Stomach (tissue), 9 donors: ENCODE results near the gene SIN3B. TPM values are rescaled to one million over a fixed set of nuclear protein-coding genes. Genes with fewer than 3 reads are reported as not detected.

Source experiments
- DNase-seq, 2 donors: peaks; one replicate each; pipeline versions ENCODE4 v3.0.0 to v3.0.0-alpha.2; 2013 to 2019
- H3K27ac ChIP-seq, 5 donors: fragments of 200-600 bp in 4 of 5; sonication (generic) in 4 of 5; one replicate each; pipeline ENCODE4 v1.5.1; 2013 to 2019; ENCODE audit warnings: mild to moderate bottlenecking in 1 of 5, moderate library complexity in 1 of 5
- H3K27me3 ChIP-seq, 3 donors: fragments of 200-600 bp; sonication (generic); one replicate each; pipeline ENCODE4 v1.5.1; 2017 to 2019; ENCODE audit warnings: mixed run types in 1 of 3
- H3K36me3 ChIP-seq, 4 donors: fragments of 200-600 bp; sonication (generic); 1 replicate in 3 of 4; 2 replicates in 1 of 4; pipeline ENCODE4 v1.5.1; 2016 to 2019
- H3K4me1 ChIP-seq, 4 donors: fragments of 200-600 bp; sonication (generic); one replicate each; pipeline ENCODE4 v1.5.1; 2016 to 2019
- H3K4me3 ChIP-seq, 4 donors: fragments of 200-600 bp; sonication (generic) in 3 of 4; one replicate each; pipeline ENCODE4 v1.5.1; 2016 to 2019; ENCODE audit warnings: mild to moderate bottlenecking in 1 of 4
- H3K9me3 ChIP-seq, 4 donors: fragments of 200-600 bp; sonication (generic); one replicate each; pipeline ENCODE4 v1.5.1; 2016 to 2019
- EP300 ChIP-seq: sonication (generic); formaldehyde crosslinking; IDR thresholded peaks from one replicate; pipeline ENCODE4 v1.6.1; 2017; ENCODE audit warnings: antibody characterized with exemption
- POLR2A ChIP-seq, 4 donors: fragments of 450-650 bp; IDR thresholded peaks; one replicate each; pipeline ENCODE4 v1.6.1; 2016; ENCODE audit warnings: antibody characterized with exemption in 4 of 4, control low read depth in 2 of 4, mild to moderate bottlenecking in 1 of 4, moderate library complexity in 1 of 4
- POLR2AphosphoS5 ChIP-seq, 3 donors: sonication (generic); formaldehyde crosslinking; IDR thresholded peaks; one replicate each; pipeline ENCODE4 v1.6.1; 2016; ENCODE audit warnings: antibody characterized with exemption in 3 of 3
- WGBS, 5 donors: extraction: QIAGEN DNeasy Blood & Tissue Kit in 3 of 5; methylation state at CpG; one replicate each; pipeline versions ENCODE4 v1.1.5 to v1.1.7; 2013 to 2018; 5-methylcytosine and 5-hydroxymethylcytosine counted together
- intact Hi-C: fragments of 100-400 bp; cut with DNase I; formaldehyde crosslinking; loops from one replicate; pipeline ENCODE4 v1.15.1; 2023; ENCODE audit warnings: low total_unique reads
- polyA plus RNA-seq, 3 donors: library from polyadenylated mRNA; stranded (reverse); fragments of 200-250 nt; gene quantifications; one replicate each; pipeline ENCODE4 v1.2.3, GENCODE V29; 2013
- total RNA-seq, 5 donors: library from RNA; depleted of rRNA; stranded (reverse); fragments of >200 nt; gene quantifications; one replicate each; pipeline versions ENCODE4 v1.1.0 to v1.2.3, GENCODE V29; 2014 to 2016
- TF ChIP-seq, protein P1 (sequence below), 7 experiments: fragments of 450-650 bp in 4 of 7; fragments of 200-600 bp in 3 of 7; sonication (generic) in 3 of 7; IDR thresholded peaks; one replicate each; pipeline ENCODE4 v1.5.1; 2016 to 2019; ENCODE audit warnings: antibody characterized with exemption in 7 of 7, control low read depth in 2 of 7, mild to moderate bottlenecking in 1 of 7
- donor health status: healthy with polysubstance abuse.
- donor health status: Bipolar disorder and iron deficiency.
- donor health status: healthy.

Gene SIN3B
- total and polyA plus RNA-seq, 8 donors, result 9.2 to 566 (median 62.4) TPM

DNA sequence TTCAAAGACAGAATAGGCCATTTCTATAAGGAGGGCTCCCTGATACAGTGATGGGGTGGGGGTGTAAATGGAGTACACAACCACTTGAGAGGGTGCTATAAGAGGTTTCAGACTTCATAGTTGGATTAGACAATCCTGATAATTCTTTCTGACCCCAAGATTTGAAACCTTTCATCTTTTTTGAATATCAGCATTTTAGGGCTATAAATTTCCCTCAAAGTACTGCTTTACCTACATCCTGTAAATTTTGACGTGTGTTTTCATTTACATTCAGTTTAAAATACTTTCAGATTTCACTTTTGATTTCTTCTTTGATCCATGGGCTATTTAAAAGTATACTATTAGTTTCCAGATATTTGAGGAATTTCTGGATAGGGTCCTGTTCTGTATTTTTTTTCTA, 40.0 kb upstream of the SIN3B start:
- Histone ChIP-seq H3K27me3 (no peaks in the 10 kb centered on the region), H3K4me1 (no peaks in the 10 kb centered on the region), H3K9me3 (peaks cover 14 to 31% (median 16%) of the 10 kb centered on the region in 4 donors), H3K36me3 (peaks cover 0 to 21% (median 0%) of the 10 kb centered on the region in 4 donors), H3K27ac (no peak overlapping the region), H3K4me3 (no peak overlapping the region)
- intact Hi-C loops, result no loop called here
- WGBS, 5 donors, result 85 to 98% (median 90%) methylated on average over 1 of the region's 1 CpG
- no peak for DNase-seq
- no peak for TF ChIP-seq EP300
- TF ChIP-seq, protein P1, sequence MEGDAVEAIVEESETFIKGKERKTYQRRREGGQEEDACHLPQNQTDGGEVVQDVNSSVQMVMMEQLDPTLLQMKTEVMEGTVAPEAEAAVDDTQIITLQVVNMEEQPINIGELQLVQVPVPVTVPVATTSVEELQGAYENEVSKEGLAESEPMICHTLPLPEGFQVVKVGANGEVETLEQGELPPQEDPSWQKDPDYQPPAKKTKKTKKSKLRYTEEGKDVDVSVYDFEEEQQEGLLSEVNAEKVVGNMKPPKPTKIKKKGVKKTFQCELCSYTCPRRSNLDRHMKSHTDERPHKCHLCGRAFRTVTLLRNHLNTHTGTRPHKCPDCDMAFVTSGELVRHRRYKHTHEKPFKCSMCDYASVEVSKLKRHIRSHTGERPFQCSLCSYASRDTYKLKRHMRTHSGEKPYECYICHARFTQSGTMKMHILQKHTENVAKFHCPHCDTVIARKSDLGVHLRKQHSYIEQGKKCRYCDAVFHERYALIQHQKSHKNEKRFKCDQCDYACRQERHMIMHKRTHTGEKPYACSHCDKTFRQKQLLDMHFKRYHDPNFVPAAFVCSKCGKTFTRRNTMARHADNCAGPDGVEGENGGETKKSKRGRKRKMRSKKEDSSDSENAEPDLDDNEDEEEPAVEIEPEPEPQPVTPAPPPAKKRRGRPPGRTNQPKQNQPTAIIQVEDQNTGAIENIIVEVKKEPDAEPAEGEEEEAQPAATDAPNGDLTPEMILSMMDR (IDR thresholded peaks at IDR 0.05), result no peak
- no peak for TF ChIP-seq POLR2AphosphoS5 (IDR thresholded peaks at IDR 0.05)
- no peak for TF ChIP-seq POLR2A (IDR thresholded peaks at IDR 0.05)

DNA sequence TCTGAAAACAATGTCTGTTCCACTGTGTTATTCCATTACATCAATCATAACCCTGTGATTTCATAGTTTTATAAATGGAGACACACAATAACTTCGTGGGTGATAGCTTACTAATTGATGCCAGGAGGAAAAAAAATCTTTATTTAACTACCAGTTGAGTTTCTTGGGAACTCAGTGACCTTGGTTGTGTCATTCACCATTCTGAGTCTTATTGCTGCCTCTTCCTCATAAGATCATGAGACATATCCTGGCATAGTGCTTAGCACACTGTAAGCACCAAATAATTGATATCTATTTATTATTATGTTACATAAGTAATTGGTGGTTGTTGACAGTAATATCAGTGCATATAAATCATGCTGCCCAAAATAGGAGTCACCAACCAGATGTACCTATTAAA, 39.1 kb upstream of the SIN3B start:
- no peaks in the 10 kb centered on the region for H3K27me3 ChIP-seq
- H3K4me3 ChIP-seq, result no peak overlapping the region
- intact Hi-C loops, result no loop called here
- DNase-seq, result no peak
- TF ChIP-seq POLR2AphosphoS5 (IDR thresholded peaks at IDR 0.05) (no peak), POLR2A (IDR thresholded peaks at IDR 0.05) (no peak), EP300 (no peak)
- TF ChIP-seq, protein P1 (IDR thresholded peaks at IDR 0.05), result no peak
- H3K9me3 ChIP-seq, result peaks cover 14 to 31% (median 16%) of the 10 kb centered on the region in 4 donors
- H3K36me3 ChIP-seq, result peaks cover 0 to 21% (median 0%) of the 10 kb centered on the region in 4 donors
- H3K27ac ChIP-seq, result no peak overlapping the region
- H3K4me1 ChIP-seq, result no peaks in the 10 kb centered on the region
- 30 to 64% (median 55%) methylated on average over 1 of the region's 1 CpG for WGBS, 5 donors

DNA sequence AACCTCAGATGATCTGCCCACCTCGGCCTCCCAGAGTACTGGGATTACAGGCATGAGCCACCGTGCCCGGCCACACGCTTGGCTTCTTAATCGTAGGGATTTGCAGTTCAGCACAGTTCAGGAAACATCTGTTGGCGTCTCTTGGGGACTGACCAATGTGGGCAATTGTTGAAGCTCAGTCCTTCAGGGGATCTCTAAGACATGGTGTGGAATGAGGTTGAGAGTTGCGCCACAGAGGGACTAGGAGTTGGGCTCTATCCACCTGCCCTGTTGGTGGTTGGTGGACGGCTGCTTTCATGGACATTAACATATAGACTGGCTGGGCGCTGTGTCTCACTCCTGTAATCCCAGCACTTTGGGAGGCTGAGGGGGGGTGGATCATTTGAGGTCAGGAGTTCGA, 37.3 kb upstream of the SIN3B start:
- intact Hi-C loops, result no loop called here

DNA sequence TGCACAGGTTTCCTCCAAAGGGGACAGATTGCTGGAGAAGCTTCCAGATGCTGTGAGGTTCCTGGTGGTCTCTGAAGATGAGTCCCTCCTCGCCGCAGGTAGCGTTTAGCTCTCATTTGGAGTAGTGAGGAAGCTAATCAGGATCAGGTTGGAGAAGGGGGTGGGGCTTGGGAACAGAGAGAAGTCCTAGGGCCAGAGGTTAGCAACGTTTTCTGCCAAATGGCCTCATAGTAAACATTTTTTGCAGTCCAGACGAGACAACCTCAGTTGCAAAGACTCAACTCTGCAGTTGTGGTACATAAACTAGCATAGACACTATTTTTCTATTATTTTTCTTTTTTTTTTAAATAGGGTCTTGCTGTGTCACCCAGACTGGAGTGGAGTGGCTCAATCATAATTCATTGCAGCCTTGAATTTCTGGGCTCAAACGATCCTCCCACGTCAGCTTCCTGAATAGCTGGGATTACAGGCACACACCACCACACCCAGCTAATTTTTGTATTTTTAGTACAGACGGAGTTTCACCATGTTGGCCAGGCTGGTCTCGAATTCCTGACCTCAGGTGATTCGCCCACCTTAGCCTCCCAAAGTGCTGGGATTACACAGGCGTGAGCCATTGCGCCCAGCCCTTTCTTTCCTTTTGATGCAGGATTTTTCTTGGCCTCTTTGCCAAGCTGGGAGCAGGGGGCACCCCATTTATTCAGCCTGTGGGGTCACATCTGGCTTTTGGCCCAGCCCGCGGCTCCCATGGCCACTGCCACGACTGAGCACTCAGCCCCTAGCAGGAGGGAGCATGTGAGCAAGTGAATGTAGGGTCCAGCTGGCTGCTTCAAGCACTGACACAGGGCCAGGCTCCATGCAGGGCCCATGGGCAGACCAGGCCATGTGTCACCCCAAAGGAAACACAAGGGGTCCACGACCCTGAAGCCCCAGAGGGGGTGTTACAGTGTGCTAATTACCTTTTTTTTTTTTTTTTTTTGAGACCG, 34.4 kb upstream of the SIN3B start:
- Histone ChIP-seq H3K9me3 (peaks cover 2 to 19% (median 3%) of the 10 kb centered on the region in 4 donors), H3K36me3 (peaks cover 0 to 13% (median 0%) of the 10 kb centered on the region in 4 donors), H3K27me3 (no peaks in the 10 kb centered on the region), H3K27ac (no peak overlapping the region), H3K4me3 (no peak overlapping the region), H3K4me1 (no peaks in the 10 kb centered on the region)
- TF ChIP-seq POLR2AphosphoS5 (IDR thresholded peaks at IDR 0.05), result no peak
- TF ChIP-seq, protein P1 (IDR thresholded peaks at IDR 0.05), result no peak
- no peak for TF ChIP-seq POLR2A (IDR thresholded peaks at IDR 0.05)
- TF ChIP-seq EP300, result no peak
- DNase-seq, result no peak
- intact Hi-C loops, result no loop called here
- WGBS, 5 donors, result 74 to 85% (median 81%) methylated on average over 17 of the region's 17 CpGs

More for the DNA sequence above, 37.3 kb upstream of the SIN3B start:
- H3K4me1 ChIP-seq, result no peaks in the 10 kb centered on the region
- H3K9me3 ChIP-seq, result peaks cover 14 to 36% (median 16%) of the 10 kb centered on the region in 4 donors
- H3K36me3 ChIP-seq, result peaks cover 0 to 21% (median 0%) of the 10 kb centered on the region in 4 donors
- no peak overlapping the region for H3K4me3 ChIP-seq
- no peaks in the 10 kb centered on the region for H3K27me3 ChIP-seq
- H3K27ac ChIP-seq, result no peak overlapping the region
- TF ChIP-seq, protein P1 (IDR thresholded peaks at IDR 0.05), result no peak
- no peak for TF ChIP-seq POLR2AphosphoS5 (IDR thresholded peaks at IDR 0.05)
- TF ChIP-seq EP300, result no peak
- TF ChIP-seq POLR2A (IDR thresholded peaks at IDR 0.05), result no peak
- DNase-seq, result no peak
- 72 to 86% (median 86%) methylated on average over 10 of the region's 10 CpGs for WGBS, 5 donors
